ENCODE data around the gene LFNG. TPM values are rescaled to one million over a fixed set of nuclear protein-coding genes. Genes with fewer than 3 reads are reported as not detected.

Gene LFNG, protein sequence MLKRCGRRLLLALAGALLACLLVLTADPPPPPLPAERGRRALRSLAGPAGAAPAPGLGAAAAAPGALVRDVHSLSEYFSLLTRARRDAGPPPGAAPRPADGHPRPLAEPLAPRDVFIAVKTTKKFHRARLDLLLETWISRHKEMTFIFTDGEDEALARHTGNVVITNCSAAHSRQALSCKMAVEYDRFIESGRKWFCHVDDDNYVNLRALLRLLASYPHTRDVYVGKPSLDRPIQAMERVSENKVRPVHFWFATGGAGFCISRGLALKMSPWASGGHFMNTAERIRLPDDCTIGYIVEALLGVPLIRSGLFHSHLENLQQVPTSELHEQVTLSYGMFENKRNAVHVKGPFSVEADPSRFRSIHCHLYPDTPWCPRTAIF
- 100 to 1,000 TPM; 140 to 191 (median 176) TPM for total RNA-seq
- total RNA-seq (2013), result 94.2 TPM

DNA sequence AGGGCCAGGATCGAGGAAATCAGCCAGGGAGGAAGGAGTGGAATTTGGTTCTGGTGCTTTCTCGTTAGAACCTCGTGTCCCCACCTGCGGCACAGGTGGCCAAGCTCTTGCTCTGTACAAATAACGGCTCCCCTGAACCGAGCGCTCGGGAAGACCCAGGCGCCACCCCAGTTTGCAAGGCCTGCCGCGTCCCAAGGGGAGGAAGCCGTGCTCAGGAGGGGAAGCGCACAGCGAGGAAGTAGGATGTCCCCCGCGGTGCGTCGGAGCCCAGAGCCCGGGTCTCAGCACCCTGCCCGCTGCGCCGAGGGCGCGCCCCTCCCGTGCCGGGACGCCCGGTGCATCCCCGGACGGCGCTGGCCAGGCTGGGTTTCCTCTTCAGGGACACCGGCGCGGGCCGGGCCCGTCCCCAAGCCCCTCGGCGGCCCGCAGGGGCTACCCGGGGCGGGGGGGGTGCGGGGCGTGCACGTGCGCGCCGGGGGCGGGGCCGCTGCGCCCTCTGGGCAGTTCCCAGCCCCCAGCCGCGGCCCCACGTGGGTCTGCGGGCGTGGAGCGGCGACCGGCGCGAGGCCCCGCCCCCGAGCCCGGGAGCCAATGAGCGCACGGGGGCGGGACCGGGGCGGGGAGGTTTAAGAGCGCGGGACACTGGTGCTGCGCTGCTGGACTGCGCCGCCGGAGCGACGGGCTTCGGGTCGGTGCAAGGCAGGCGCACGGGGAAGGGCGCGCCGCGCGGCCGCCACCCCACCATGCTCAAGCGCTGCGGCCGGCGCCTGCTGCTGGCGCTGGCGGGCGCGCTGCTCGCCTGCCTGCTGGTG lies at the start of gene LFNG:
Gene LFNG (plus strand): TSS at position 656 of the 812 bp plus-strand sequence. CDS start 88 bp downstream, at position 744.
- TF ChIP-seq CTCF (IDR thresholded peaks at IDR 0.05), result no peak
- under 1% methylated on average over 95 of the region's 95 CpGs for WGBS (ENCODE audit: insufficient coverage)

GRCh38 chr7:2470204-2471021 lies 49.2 kb upstream of the LFNG start:
- peaks cover 8% of the 10 kb centered on the region for H3K4me1 ChIP-seq (ENCODE audit: control insufficient read depth, insufficient read depth, low read length)
- intact Hi-C loops (cut with micrococcal nuclease), result no loop called here
- no peak overlapping the region for H3K4me3 ChIP-seq (ENCODE audit: low read length)
- no peaks in the 10 kb centered on the region for H3K36me3 Mint-ChIP-seq
- H3K27ac Mint-ChIP-seq, result no peak overlapping the region
- H3K9me3 ChIP-seq (ENCODE audit: control insufficient read depth, insufficient read depth, low read length), result no peaks in the 10 kb centered on the region
- H3K9me3 Mint-ChIP-seq, result no peaks in the 10 kb centered on the region
- TF ChIP-seq CTCF (IDR thresholded peaks at IDR 0.05), result no peak
- no peaks in the 10 kb centered on the region for H3K27me3 ChIP-seq (ENCODE audit: control insufficient read depth, insufficient read depth, low read length)
- ATAC-seq (no peak), DNase-seq (no peak)
- H3K27ac ChIP-seq (ENCODE audit: low read length), result no peak overlapping the region
- H3K4me3 Mint-ChIP-seq, result no peak overlapping the region
- 92% methylated on average over 19 of the region's 19 CpGs for WGBS (ENCODE audit: insufficient coverage)
- peaks cover 7 to 11% of the 10 kb centered on the region in 2 donors for H3K27me3 Mint-ChIP-seq (ENCODE audit: low read depth in 2 of 2)
- H3K4me1 Mint-ChIP-seq, result peaks cover 5 to 6% of the 10 kb centered on the region in 2 donors
- no peaks in the 10 kb centered on the region for H3K36me3 ChIP-seq (ENCODE audit: control insufficient read depth, insufficient read depth, low read length)

More for the DNA sequence above, at the start of gene LFNG:
- peak within 1 kb of the TSS; percentile 71 for H3K4me3 ChIP-seq (ENCODE audit: low read length)
- Mint-ChIP-seq H3K4me1 (peaks cover 20 to 37% of the 10 kb centered on the region in 2 donors), H3K4me3 (peak within 1 kb of the TSS; percentile 93), H3K27ac (peak within 1 kb of the TSS; percentile 94 to 97), H3K27me3 (ENCODE audit: low read depth in 2 of 2) (no peaks in the 10 kb centered on the region), H3K9me3 (no peaks in the 10 kb centered on the region), H3K36me3 (no peaks in the 10 kb centered on the region)
- intact Hi-C loops (cut with micrococcal nuclease), result no loop called here
- peaks cover 45% of the 10 kb centered on the region for H3K4me1 ChIP-seq (ENCODE audit: control insufficient read depth, insufficient read depth, low read length)
- peak; percentile 65 to 87 (median 78) for ATAC-seq
- peak within 1 kb of the TSS; percentile 13 for H3K27ac ChIP-seq (ENCODE audit: low read length)
- no peaks in the 10 kb centered on the region for H3K9me3 ChIP-seq (ENCODE audit: control insufficient read depth, insufficient read depth, low read length)
- peaks cover 4% of the 10 kb centered on the region for H3K36me3 ChIP-seq (ENCODE audit: control insufficient read depth, insufficient read depth, low read length)
- no peaks in the 10 kb centered on the region for H3K27me3 ChIP-seq (ENCODE audit: control insufficient read depth, insufficient read depth, low read length)
- DNase-seq, result peak; percentile 90 to 93

DNA sequence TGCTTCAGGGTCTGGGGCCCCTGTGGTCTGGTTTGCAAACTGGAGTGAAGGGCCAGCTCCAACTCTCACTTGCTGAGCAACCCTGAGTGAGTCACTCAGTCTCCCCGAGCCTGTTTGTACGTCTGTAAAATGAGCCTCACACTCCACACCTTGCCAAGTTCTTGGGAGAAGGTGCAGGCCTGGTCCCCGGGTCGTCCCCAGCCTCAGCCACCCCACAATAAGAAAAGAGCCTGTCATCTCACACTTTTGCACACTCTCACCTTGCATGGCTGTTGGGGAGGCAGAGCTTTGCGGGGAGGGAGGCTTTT lies 48.6 kb upstream of the LFNG start:
- H3K36me3 Mint-ChIP-seq, result no peaks in the 10 kb centered on the region
- H3K4me1 ChIP-seq (ENCODE audit: control insufficient read depth, insufficient read depth, low read length), result peaks cover 8% of the 10 kb centered on the region
- no peak overlapping the region for H3K4me3 Mint-ChIP-seq
- H3K4me1 Mint-ChIP-seq, result peaks cover 5 to 6% of the 10 kb centered on the region in 2 donors
- H3K9me3 ChIP-seq (ENCODE audit: control insufficient read depth, insufficient read depth, low read length), result no peaks in the 10 kb centered on the region
- H3K36me3 ChIP-seq (ENCODE audit: control insufficient read depth, insufficient read depth, low read length), result no peaks in the 10 kb centered on the region
- H3K27me3 Mint-ChIP-seq (ENCODE audit: low read depth in 2 of 2), result peaks cover 7 to 11% of the 10 kb centered on the region in 2 donors
- no peaks in the 10 kb centered on the region for H3K9me3 Mint-ChIP-seq
- DNase-seq (no peak), ATAC-seq (no peak)
- no peak overlapping the region for H3K4me3 ChIP-seq (ENCODE audit: low read length)
- no peak overlapping the region for H3K27ac ChIP-seq (ENCODE audit: low read length)
- intact Hi-C loops (cut with micrococcal nuclease), result no loop called here
- TF ChIP-seq CTCF (IDR thresholded peaks at IDR 0.05), result no peak
- no peaks in the 10 kb centered on the region for H3K27me3 ChIP-seq (ENCODE audit: control insufficient read depth, insufficient read depth, low read length)
- WGBS (ENCODE audit: insufficient coverage), result 69% methylated on average over 5 of the region's 5 CpGs
- H3K27ac Mint-ChIP-seq, result no peak overlapping the region

Data from natural killer cell (primary cell).